Activated CD4-positive, alpha-beta T cell treated with anti-CD3 and anti-CD28 coated beads for 36 hours (primary cell): ENCODE measurements around the gene ARIH1. TPM values are rescaled to one million over a fixed set of nuclear protein-coding genes. Genes with fewer than 3 reads are reported as not detected.
"Not testable (repeated sequence)": the region's sequence is repeated elsewhere in the genome, so short reads cannot be mapped to it uniquely, and the experiment has no call there.

Source experiments
- ATAC-seq: fragments of 200-7000 bp; cut with Tn5 transposase; one replicate; pipeline ENCODE4 v1.10.0; 2021; ENCODE audit warnings: mild to moderate bottlenecking, moderate library complexity
- CTCF ChIA-PET: fragments of 350-600 bp; sonication (Branson Sonifier 250); formaldehyde crosslinking; loops from one replicate; lab custom pipeline; 2021; ENCODE audit warnings: antibody characterized with exemption; lab: Charles Lee
- POLR2A ChIA-PET: fragments of 350-600 bp; sonication (Branson Sonifier 250); formaldehyde crosslinking; loops from one replicate; lab custom pipeline; 2021; ENCODE audit warnings: antibody characterized with exemption, inconsistent platforms; lab: Charles Lee
- DNase-seq: peaks from one replicate; pipeline ENCODE4 v3.0.0-alpha.2; 2020
- H3K27ac Mint-ChIP-seq: one replicate; pipeline ENCODE4 v1.8.0; 2021; ENCODE audit warnings: mixed read lengths
- H3K27me3 Mint-ChIP-seq: one replicate; pipeline ENCODE4 v1.8.0; 2021; ENCODE audit warnings: mixed read lengths
- H3K36me3 Mint-ChIP-seq: one replicate; pipeline ENCODE4 v1.8.0; 2021; ENCODE audit warnings: low read depth, mixed read lengths
- H3K4me1 Mint-ChIP-seq: one replicate; pipeline ENCODE4 v1.8.0; 2021; ENCODE audit warnings: mixed read lengths
- H3K4me3 Mint-ChIP-seq: one replicate; pipeline ENCODE4 v1.8.0; 2021; ENCODE audit warnings: mild to moderate bottlenecking, moderate library complexity, mixed read lengths
- H3K9me3 Mint-ChIP-seq: one replicate; pipeline ENCODE4 v1.8.0; 2021; ENCODE audit warnings: low read depth, mixed read lengths
- intact Hi-C, 2 experiments: fragments of 100-400 bp; cut with DNase I in 1 of 2; cut with micrococcal nuclease in 1 of 2; formaldehyde crosslinking; loops; one replicate each; pipeline versions ENCODE4 v1.14.2 to v1.15.1; 2022 to 2024; cut with DNase I, micrococcal nuclease
- total RNA-seq, 2 experiments: library from RNA; stranded (reverse); gene quantifications; one replicate each; pipeline ENCODE4 v1.2.3, GENCODE V29; 2021

Gene ARIH1
- total RNA-seq, 2 experiments from 2014 or later, result 177 to 195 TPM

GRCh38 chr15:72628249-72629067 lies 154.3 kb downstream of the ARIH1 start:
- H3K9me3 Mint-ChIP-seq, H3K27me3 Mint-ChIP-seq, H3K4me1 Mint-ChIP-seq, H3K27ac Mint-ChIP-seq, H3K4me3 Mint-ChIP-seq, intact Hi-C loops, H3K36me3 Mint-ChIP-seq, POLR2A ChIA-PET: not testable (repeated sequence)
- peak; percentile 51 for ATAC-seq
- CTCF ChIA-PET, result interaction anchor here (0.7 kb wide), 1 partner anchor 1650 kb away, joined by 3 read pairs; no protein-coding TSS in a partner anchor
- DNase-seq, result peak; percentile 35

GRCh38 chr15:72629068-72629570 lies 155.0 kb downstream of the ARIH1 start:
- ATAC-seq, H3K27me3 Mint-ChIP-seq, H3K4me3 Mint-ChIP-seq, H3K36me3 Mint-ChIP-seq, H3K9me3 Mint-ChIP-seq, DNase-seq, H3K4me1 Mint-ChIP-seq, H3K27ac Mint-ChIP-seq, intact Hi-C loops, POLR2A ChIA-PET: not testable (repeated sequence)
- CTCF ChIA-PET, result interaction anchor here (0.7 kb wide), 1 partner anchor 1651 kb away, joined by 3 read pairs; no protein-coding TSS in a partner anchor

GRCh38 chr15:72636519-72637282 lies 162.6 kb downstream of the ARIH1 start:
- H3K9me3 Mint-ChIP-seq, H3K27me3 Mint-ChIP-seq, H3K36me3 Mint-ChIP-seq, H3K4me1 Mint-ChIP-seq, intact Hi-C loops, POLR2A ChIA-PET, CTCF ChIA-PET: not testable (repeated sequence)
- peak overlapping the region; percentile 78 for H3K4me3 Mint-ChIP-seq
- peak; percentile 78 for DNase-seq
- ATAC-seq, result peak; percentile 81
- peak overlapping the region; percentile 73 for H3K27ac Mint-ChIP-seq

GRCh38 chr15:72639759-72640483 lies 165.8 kb downstream of the ARIH1 start:
- H3K4me3 Mint-ChIP-seq, intact Hi-C loops, H3K27ac Mint-ChIP-seq, POLR2A ChIA-PET, CTCF ChIA-PET, H3K27me3 Mint-ChIP-seq, H3K9me3 Mint-ChIP-seq, DNase-seq, H3K36me3 Mint-ChIP-seq, ATAC-seq, H3K4me1 Mint-ChIP-seq: not testable (repeated sequence)

GRCh38 chr15:72642271-72642670 lies 168.1 kb downstream of the ARIH1 start:
- intact Hi-C loops, result not testable (repeated sequence)

GRCh38 chr15:72648631-72649253 lies 174.6 kb downstream of the ARIH1 start:
- H3K27me3 Mint-ChIP-seq, DNase-seq, POLR2A ChIA-PET, H3K9me3 Mint-ChIP-seq, H3K36me3 Mint-ChIP-seq, intact Hi-C loops, H3K4me1 Mint-ChIP-seq, H3K27ac Mint-ChIP-seq, H3K4me3 Mint-ChIP-seq, CTCF ChIA-PET, ATAC-seq: not testable (repeated sequence)

More at GRCh38 chr15:72642271-72642670, 168.1 kb downstream of the ARIH1 start:
- H3K4me1 Mint-ChIP-seq, H3K4me3 Mint-ChIP-seq, POLR2A ChIA-PET, H3K9me3 Mint-ChIP-seq, CTCF ChIA-PET, H3K36me3 Mint-ChIP-seq, ATAC-seq, H3K27ac Mint-ChIP-seq, H3K27me3 Mint-ChIP-seq, DNase-seq: not testable (repeated sequence)

Other genes with a start within 250 kb of the ARIH1 start
- 1,000 to 10,000 TPM; 2,479 to 3,112 TPM for gene PKM, start 243.1 kb upstream of the ARIH1 start, total RNA-seq
- gene PARP6, start 201.8 kb upstream of the ARIH1 start, total RNA-seq, result 10 to 100 TPM; 41.4 to 58.2 TPM
- gene CELF6, start 154.2 kb upstream of the ARIH1 start, total RNA-seq, result under 1 TPM; 0.37 to 0.40 TPM
- 10 to 100 TPM; 38.8 to 54.2 TPM for gene HEXA, start 98.3 kb upstream of the ARIH1 start, total RNA-seq
- not detected for gene TMEM202, start 76.0 kb upstream of the ARIH1 start, total RNA-seq
- not detected for gene GOLGA6B, start 180.4 kb downstream of the ARIH1 start, total RNA-seq
- not detected for gene HIGD2B, start 211.9 kb downstream of the ARIH1 start, total RNA-seq
- 10 to 100 TPM; 13.7 to 14.9 TPM for gene BBS4, start 211.9 kb downstream of the ARIH1 start, total RNA-seq